HG02763 (cell line): ENCODE data around the gene NUDT21.
"Not testable (repeated sequence)": the region's sequence is repeated elsewhere in the genome, so short reads cannot be mapped to it uniquely, and the experiment has no call there.

Experiments used
- ATAC-seq: cut with Tn5 transposase; IDR thresholded peaks from one replicate; pipeline ENCODE4 v1.9.1; 2021; ENCODE audit warnings: mild to moderate bottlenecking, moderate library complexity; ENCODE audit not compliant: unreplicated experiment

The NUDT21 gene

GRCh38 chr16:56380778-56381485, 70.2 kb downstream of the NUDT21 start:
- not testable (repeated sequence) for ATAC-seq
